Stimulated activated CD4-positive, alpha-beta T cell treated with anti-CD3 and anti-CD28 coated beads, Interleukin-15, amount 100 ng/mL, for 48 hours (primary cell): ENCODE results near the gene BANK1.

Experiments
- DNase-seq, 2 donors: peaks; one replicate each; pipeline ENCODE4 v3.0.0-alpha.2; 2020; ENCODE audit warnings: low read depth in 2 of 2

BANK1 gene

DNA sequence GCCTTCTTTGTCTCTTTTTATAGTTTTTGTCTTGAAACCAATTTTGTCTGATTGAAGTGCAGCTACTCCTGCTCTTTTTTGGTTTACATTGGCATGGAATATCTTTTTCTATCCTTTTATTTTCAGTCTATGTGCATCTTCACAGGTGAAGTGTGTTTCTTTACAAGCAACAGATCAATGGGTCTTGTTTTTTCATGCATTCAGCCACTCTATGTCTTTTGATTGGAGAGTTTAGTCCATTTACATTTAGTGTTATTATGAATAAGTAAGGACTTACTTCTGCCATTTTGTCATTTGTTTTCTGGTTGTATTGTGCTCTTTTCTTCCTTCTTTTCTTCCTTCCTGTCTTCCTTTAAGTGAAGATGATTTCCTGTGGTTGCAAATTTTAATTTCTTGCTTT is 330.3 kb downstream of the BANK1 start:
- DNase-seq, result no peak
